Suppressor macrophage treated with lipopolysaccharide for 1 hour (primary cell): ENCODE results near the gene SKA1.
"Not testable (repeated sequence)": the region's sequence is repeated elsewhere in the genome, so short reads cannot be mapped to it uniquely, and the experiment has no call there.

ENCODE experiments used
- DNase-seq, 3 donors: peaks; one replicate each; pipeline ENCODE4 v3.0.0-alpha.2; 2020 to 2022

SKA1 gene

DNA sequence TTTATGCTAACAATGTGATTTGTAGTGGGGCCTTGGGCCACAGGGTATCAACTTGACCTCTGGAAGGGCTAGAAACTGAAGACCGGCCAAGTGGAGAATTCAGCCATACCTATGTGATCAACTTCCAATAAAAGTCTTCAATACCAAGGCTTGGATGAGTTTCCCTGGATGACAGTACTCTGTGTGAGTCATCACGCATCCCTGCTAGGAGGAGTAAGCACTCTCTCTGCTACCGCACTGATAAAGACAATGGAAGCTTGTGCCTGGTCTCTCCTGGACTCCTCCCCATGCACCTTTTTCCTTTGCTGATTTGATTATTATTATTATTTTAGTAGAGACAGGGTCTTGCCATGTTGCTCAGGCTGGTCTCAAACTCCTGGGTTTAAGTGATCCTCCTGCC is 58.1 kb downstream of the SKA1 start:
- no peak for DNase-seq

- not testable (repeated sequence) for DNase-seq
These were observed 61.9 kb downstream of the SKA1 start for GRCh38 chr18:50436742-50437141.

- DNase-seq, result no peak
These were observed 64.7 kb downstream of the SKA1 start for GRCh38 chr18:50439460-50440015.

GRCh38 chr18:50441016-50441415 is 66.2 kb downstream of the SKA1 start:
- DNase-seq, result no peak

GRCh38 chr18:50441501-50441900 is 66.7 kb downstream of the SKA1 start:
- DNase-seq, result no peak
